AG10803 (cell line): Measurements from ENCODE around the gene NT5DC4.

Source experiments
- DNase-seq: peaks from one replicate; pipeline ENCODE4 v3.0.0; 2010; ENCODE audit warnings: low read depth
- H3K4me3 ChIP-seq: 2 replicates; pipeline ENCODE4 v1.5.1; 2011; ENCODE audit warnings: mild to moderate bottlenecking, low read length, control low read depth
- TF ChIP-seq, protein P1 (sequence below): conservative IDR thresholded peaks from 2 replicates; pipeline ENCODE4 v1.5.1; 2011; ENCODE audit warnings: mild to moderate bottlenecking, low read length, control low read depth, inconsistent platforms

NT5DC4 gene

DNA sequence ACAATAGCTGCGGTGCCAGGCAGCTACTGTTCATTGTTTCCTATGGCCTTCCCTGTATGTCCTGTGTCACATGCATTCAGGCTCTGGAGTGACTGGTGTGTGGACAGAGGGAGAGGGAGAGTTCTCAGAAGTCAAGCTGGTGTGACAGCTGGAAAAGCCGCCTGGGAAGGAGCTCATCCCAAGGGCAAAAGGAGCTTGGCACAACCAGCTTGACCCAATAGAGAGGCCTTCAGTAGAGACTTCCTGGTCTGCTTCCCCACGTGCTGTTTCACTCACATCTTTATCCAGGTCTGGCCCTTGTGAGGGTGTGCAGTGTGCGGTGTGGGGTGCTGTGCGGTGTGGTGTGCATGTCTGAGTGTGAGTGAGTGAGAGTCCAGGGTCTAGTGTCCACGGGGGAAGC lies 11.1 kb upstream of the NT5DC4 start:
- TF ChIP-seq, protein P1, sequence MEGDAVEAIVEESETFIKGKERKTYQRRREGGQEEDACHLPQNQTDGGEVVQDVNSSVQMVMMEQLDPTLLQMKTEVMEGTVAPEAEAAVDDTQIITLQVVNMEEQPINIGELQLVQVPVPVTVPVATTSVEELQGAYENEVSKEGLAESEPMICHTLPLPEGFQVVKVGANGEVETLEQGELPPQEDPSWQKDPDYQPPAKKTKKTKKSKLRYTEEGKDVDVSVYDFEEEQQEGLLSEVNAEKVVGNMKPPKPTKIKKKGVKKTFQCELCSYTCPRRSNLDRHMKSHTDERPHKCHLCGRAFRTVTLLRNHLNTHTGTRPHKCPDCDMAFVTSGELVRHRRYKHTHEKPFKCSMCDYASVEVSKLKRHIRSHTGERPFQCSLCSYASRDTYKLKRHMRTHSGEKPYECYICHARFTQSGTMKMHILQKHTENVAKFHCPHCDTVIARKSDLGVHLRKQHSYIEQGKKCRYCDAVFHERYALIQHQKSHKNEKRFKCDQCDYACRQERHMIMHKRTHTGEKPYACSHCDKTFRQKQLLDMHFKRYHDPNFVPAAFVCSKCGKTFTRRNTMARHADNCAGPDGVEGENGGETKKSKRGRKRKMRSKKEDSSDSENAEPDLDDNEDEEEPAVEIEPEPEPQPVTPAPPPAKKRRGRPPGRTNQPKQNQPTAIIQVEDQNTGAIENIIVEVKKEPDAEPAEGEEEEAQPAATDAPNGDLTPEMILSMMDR: no peak
- no peak for DNase-seq
- no peak overlapping the region for H3K4me3 ChIP-seq

DNA sequence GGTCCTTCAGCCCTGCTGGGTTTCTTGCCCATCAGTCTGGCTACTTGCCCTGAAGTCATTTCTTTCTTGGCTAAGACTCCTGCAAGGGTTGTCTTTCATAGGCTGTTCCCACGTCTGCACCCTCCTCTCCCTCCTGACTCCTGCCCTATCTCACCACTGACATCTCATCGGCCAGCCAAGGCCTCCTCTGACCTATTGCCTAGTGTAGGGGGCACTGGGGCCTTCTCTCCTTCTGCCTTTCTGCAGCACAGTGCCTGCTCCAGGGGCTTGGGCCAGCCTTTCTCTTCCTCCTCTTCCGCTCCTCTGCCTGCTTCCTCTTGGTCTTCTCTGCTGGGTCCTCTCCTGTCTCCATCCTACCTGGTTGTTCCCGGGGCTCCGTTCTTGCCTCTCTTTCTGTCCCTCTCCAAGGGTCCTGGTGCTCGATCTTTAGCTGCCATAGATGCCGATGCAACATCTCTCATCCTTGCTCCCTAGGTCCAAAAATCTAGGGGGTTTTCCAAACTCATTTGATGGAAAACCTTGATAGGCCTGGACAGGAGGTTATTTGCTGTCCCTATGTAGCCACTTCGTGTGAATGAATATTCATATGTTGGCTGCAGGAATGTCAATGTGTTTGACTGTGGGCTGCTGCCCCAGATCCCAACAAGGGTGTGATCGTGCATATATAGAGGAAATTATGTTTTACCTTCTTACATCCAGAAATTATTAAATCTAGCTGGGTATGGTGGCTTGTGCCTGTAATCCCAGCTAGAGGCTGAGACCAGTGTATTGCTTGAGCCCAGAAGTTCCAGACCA lies 9.7 kb upstream of the NT5DC4 start:
- no peak for DNase-seq
- no peak overlapping the region for H3K4me3 ChIP-seq
- TF ChIP-seq, protein P1: no peak

DNA sequence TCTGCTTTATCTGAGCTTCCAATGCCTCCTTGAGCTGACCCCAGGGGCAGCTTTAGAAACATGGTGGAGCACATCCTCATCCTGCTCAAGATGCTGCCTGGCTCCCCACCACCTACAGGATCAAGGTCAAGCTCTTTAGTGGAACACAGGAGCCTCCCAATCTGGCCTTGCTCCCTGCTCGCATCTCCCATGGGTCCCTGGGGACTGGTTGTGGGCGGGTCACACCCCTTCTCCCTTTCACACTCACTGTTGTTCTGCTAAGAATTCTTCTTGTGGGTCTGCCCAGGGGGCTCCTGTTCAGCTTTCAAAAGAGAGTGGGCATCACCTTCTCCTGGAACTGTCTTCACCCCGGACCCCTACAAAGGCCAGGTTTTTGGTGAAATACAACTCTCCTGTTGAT lies 8.4 kb upstream of the NT5DC4 start:
- no peak overlapping the region for H3K4me3 ChIP-seq
- TF ChIP-seq, protein P1: no peak
- DNase-seq: no peak

DNA sequence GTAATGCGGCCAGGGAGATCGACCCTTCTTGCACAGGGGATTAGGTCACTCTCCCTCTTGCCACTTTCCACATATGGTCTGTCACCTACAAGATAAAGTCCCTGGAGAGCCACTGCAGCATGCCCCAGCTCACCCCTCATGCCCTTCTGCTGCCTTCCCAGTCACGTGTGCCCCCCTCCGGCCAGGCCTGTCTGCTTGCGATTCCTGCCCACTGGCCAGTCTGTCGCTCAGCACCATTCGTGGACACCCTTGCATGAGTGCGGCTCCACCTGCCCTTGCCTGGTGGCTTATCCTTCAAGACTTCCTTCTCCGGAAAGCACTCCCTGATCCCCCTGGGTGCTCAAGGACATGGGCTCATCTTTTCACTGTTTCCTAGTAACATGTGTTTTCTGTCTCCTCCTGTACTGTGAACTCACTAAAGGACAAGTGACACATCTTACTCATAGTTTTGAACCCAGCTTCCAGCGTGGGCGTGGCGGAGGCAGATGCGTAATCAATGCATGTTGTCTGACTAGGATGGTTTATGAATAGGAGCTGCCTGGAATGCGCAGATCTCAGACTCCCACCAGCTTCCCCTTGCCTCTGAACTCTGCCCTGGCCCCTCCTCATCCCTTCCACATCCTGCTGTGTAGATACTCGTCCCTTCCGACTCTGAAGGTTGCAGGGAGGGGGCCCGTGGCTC lies 7.8 kb upstream of the NT5DC4 start:
- H3K4me3 ChIP-seq: no peak overlapping the region
- TF ChIP-seq, protein P1: no peak
- DNase-seq: peak; percentile 29

DNA sequence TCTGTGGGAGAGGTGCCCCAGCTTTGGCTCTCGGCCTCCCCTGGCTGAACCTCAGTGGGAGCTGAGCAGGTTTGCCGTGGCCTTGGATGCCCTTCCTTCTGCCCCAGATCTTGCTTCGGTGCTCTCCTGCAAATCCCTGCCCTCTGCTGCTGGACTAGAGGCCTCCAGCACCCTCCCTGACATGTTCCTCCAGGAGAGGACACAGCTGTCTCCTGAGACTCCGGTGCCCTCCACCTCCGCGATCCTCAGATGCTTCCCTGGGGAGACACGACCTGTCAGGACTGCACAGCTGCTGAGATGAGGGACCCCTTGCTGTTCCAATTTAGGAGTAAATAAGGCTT lies 7.3 kb upstream of the NT5DC4 start:
- TF ChIP-seq, protein P1: no peak

DNA sequence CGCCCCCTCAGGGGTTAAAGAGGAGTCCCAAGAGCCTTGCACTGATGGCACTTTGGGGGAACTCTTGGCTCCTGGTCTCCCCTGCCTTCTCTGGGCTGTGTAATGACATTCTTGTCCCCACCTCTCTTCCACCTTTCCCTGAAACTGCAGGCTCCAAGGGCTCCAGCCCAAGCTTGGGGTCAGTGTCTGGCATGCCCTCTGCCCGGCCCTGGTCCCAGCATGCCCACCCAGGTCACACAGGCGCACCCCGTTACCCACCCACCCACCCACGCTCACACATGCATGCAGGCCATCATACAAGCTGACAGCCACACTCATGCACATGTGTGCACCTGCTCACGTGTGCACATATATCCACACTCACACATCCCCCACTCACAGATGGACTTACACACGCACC lies 6.9 kb upstream of the NT5DC4 start:
- H3K4me3 ChIP-seq: no peak overlapping the region
- DNase-seq: no peak
- TF ChIP-seq, protein P1: no peak

More for the DNA sequence above, 7.3 kb upstream of the NT5DC4 start:
- no peak for DNase-seq
- no peak overlapping the region for H3K4me3 ChIP-seq

DNA sequence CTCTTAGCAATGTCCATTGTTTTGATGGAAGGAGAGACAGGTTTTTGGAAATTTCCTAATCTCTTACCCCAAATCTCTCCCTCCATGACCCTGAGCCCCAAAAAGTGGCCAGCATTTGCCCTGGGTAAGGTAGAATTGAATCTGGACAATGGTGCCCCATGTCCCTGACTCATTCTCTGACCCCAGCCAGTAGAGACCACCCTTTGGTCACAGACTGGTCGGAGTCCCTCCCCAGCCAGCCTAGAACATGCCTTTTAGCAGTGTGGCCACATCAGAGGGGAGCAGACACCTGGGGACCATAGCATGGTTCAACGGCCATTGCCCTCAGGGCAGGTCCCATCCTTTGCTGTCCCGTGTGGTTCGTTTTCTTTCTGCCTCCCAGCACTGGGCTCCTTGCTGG lies 6.5 kb upstream of the NT5DC4 start:
- TF ChIP-seq, protein P1: no peak
- no peak overlapping the region for H3K4me3 ChIP-seq
- no peak for DNase-seq
